HepG2 (cell line): ENCODE measurements around the gene C14orf93. TPM values are rescaled to one million over a fixed set of nuclear protein-coding genes. Genes with fewer than 3 reads are reported as not detected.

Source experiments
- ARHGAP35 ChIP-seq: sonication (generic); formaldehyde crosslinking; IDR thresholded peaks from 2 replicates; pipeline ENCODE4 v1.9.0; 2022; ENCODE audit warnings: mild to moderate bottlenecking, inconsistent platforms, moderate library complexity, missing genetic modification reagents, borderline replicate concordance
- ATF7-NPFF ChIP-seq: sonication (generic); formaldehyde crosslinking; IDR thresholded peaks from 2 replicates; pipeline ENCODE4 v1.8.1; 2023; ENCODE audit warnings: mild to moderate bottlenecking, low read depth, missing genetic modification reagents, moderate library complexity
- CHD2 ChIP-seq: IDR thresholded peaks from 2 replicates; pipeline ENCODE4 v1.6.1; 2011; ENCODE audit warnings: low read depth, low read length, improper control_type of control experiment
- CREB1 ChIP-seq, 2 experiments: fragments of 450-650 bp in 1 of 2; IDR thresholded peaks; 2 replicates each; pipeline ENCODE4 v1.6.1; 2016 to 2017; ENCODE audit warnings: control low read depth in 1 of 2, mild to moderate bottlenecking in 1 of 2, missing compliant biosample characterization in 1 of 2, missing genetic modification characterization in 1 of 2
- DNMT3B ChIP-seq: conservative IDR thresholded peaks from 2 replicates; pipeline ENCODE4 v1.6.1; 2016; ENCODE audit warnings: missing biosample characterization, control low read depth
- HNF4G ChIP-seq, 2 experiments: sonication (generic) in 1 of 2; formaldehyde crosslinking in 1 of 2; IDR thresholded peaks; 2 replicates each; pipeline versions ENCODE4 v1.4.0 to v1.6.1; 2011 to 2020; ENCODE audit warnings: borderline replicate concordance in 2 of 2, low read depth in 2 of 2, mild to moderate bottlenecking in 2 of 2, low read length in 1 of 2, missing genetic modification reagents in 1 of 2, moderate library complexity in 1 of 2
- JUNB ChIP-seq: sonication (generic); formaldehyde crosslinking; IDR thresholded peaks from 2 replicates; pipeline ENCODE4 v1.8.0; 2022; ENCODE audit warnings: missing genetic modification reagents, mild to moderate bottlenecking, borderline replicate concordance
- NPAS2 ChIP-seq: sonication (generic); formaldehyde crosslinking; IDR thresholded peaks from 2 replicates; pipeline ENCODE4 v1.8.0; 2022; ENCODE audit warnings: mild to moderate bottlenecking, missing genetic modification reagents, borderline replicate concordance
- NR3C1 ChIP-seq: sonication (generic); formaldehyde crosslinking; IDR thresholded peaks from 2 replicates; pipeline ENCODE4 v1.4.0; 2020; ENCODE audit warnings: missing genetic modification reagents
- REPIN1 ChIP-seq: sonication (generic); formaldehyde crosslinking; IDR thresholded peaks from 2 replicates; pipeline ENCODE4 v1.8.0; 2022; ENCODE audit warnings: missing genetic modification reagents, low read depth, mild to moderate bottlenecking, borderline replicate concordance
- SIX4 ChIP-seq: sonication (generic); formaldehyde crosslinking; IDR thresholded peaks from 2 replicates; pipeline ENCODE4 v1.4.0; 2020; ENCODE audit warnings: missing genetic modification reagents
- ZBTB38 ChIP-seq: sonication (generic); formaldehyde crosslinking; IDR thresholded peaks from 2 replicates; pipeline ENCODE4 v1.5.1; 2020; ENCODE audit warnings: mild to moderate bottlenecking, missing genetic modification reagents
- ZFP90 ChIP-seq: sonication (generic); formaldehyde crosslinking; IDR thresholded peaks from 2 replicates; pipeline ENCODE4 v1.8.0; 2022; ENCODE audit warnings: missing genetic modification reagents, mild to moderate bottlenecking, inconsistent platforms, borderline replicate concordance
- ZNF12 ChIP-seq: sonication (generic); formaldehyde crosslinking; IDR thresholded peaks from 2 replicates; pipeline ENCODE4 v1.5.0; 2020; ENCODE audit warnings: missing genetic modification reagents
- ZNF143 ChIP-seq: sonication (generic); formaldehyde crosslinking; IDR thresholded peaks from 2 replicates; pipeline ENCODE4 v1.4.0; 2020; ENCODE audit warnings: missing genetic modification reagents
- ZNF17 ChIP-seq: sonication (generic); formaldehyde crosslinking; IDR thresholded peaks from 2 replicates; pipeline ENCODE4 v1.5.0; 2020; ENCODE audit warnings: mild to moderate bottlenecking, missing genetic modification reagents
- ZNF225 ChIP-seq: sonication (generic); formaldehyde crosslinking; IDR thresholded peaks from 2 replicates; pipeline ENCODE4 v1.4.0; 2020; ENCODE audit warnings: mild to moderate bottlenecking, missing genetic modification reagents
- ZNF331 ChIP-seq: sonication (generic); formaldehyde crosslinking; IDR thresholded peaks from 2 replicates; pipeline ENCODE4 v1.4.0; 2020; ENCODE audit warnings: missing genetic modification reagents
- ZNF484 ChIP-seq: sonication (generic); formaldehyde crosslinking; IDR thresholded peaks from 2 replicates; pipeline ENCODE4 v1.5.1; 2020; ENCODE audit warnings: mild to moderate bottlenecking, low read depth, missing genetic modification reagents, borderline replicate concordance
- ZNF562 ChIP-seq: sonication (generic); formaldehyde crosslinking; IDR thresholded peaks from 2 replicates; pipeline ENCODE4 v1.8.0; 2022; ENCODE audit warnings: missing genetic modification reagents, borderline replicate concordance
- ZNF614 ChIP-seq: IDR thresholded peaks from 2 replicates; pipeline ENCODE4 v1.6.1; 2018; ENCODE audit warnings: missing biosample characterization, missing genetic modification reagents, inconsistent platforms, borderline replicate concordance
- ZNF883 ChIP-seq: sonication (generic); formaldehyde crosslinking; IDR thresholded peaks from 2 replicates; pipeline ENCODE4 v1.5.1; 2020; ENCODE audit warnings: mild to moderate bottlenecking, missing genetic modification reagents; ENCODE audit errors: not compliant biosample characterization
- polyA plus RNA-seq, 8 experiments: library from polyadenylated mRNA; depleted of rRNA in 3 of 8; stranded (reverse) in 7 of 8; unstranded in 1 of 8; fragments of >200 nt; fragmentation: Illumina TruSeq in 4 of 8; extraction: Trizol in 4 of 8; gene quantifications; 2 replicates each; pipeline versions ENCODE4 v1.2.1 to v1.2.3, GENCODE V29; 2011 to 2016; ENCODE audit warnings: low read depth in 4 of 8, missing spikeins in 1 of 8, mixed read lengths in 1 of 8; ENCODE audit not compliant: insufficient read depth in 1 of 8
- total RNA-seq, 5 experiments: library from RNA; depleted of rRNA; stranded (reverse); fragments of >200 nt; fragmentation: Illumina TruSeq; extraction: Trizol; gene quantifications; 2 replicates each; pipeline ENCODE4 v1.2.3, GENCODE V29; 2016; ENCODE audit warnings: low read depth in 1 of 5
- TF ChIP-seq, protein P1 (sequence below): sonication (generic); formaldehyde crosslinking; IDR thresholded peaks from 2 replicates; pipeline ENCODE4 v1.8.1; 2023; ENCODE audit warnings: mild to moderate bottlenecking, missing genetic modification reagents
- TF ChIP-seq, protein P2 (sequence below): sonication (generic); formaldehyde crosslinking; IDR thresholded peaks from 2 replicates; pipeline ENCODE4 v1.8.0; 2022; ENCODE audit warnings: missing genetic modification reagents, mild to moderate bottlenecking, inconsistent platforms, borderline replicate concordance

Gene C14orf93
- total and polyA plus RNA-seq, 2 of the 13 experiments (the other 11 are each of a cell fraction or from before 2014, with no cell fraction given) = 11.4 to 22.5 TPM

DNA sequence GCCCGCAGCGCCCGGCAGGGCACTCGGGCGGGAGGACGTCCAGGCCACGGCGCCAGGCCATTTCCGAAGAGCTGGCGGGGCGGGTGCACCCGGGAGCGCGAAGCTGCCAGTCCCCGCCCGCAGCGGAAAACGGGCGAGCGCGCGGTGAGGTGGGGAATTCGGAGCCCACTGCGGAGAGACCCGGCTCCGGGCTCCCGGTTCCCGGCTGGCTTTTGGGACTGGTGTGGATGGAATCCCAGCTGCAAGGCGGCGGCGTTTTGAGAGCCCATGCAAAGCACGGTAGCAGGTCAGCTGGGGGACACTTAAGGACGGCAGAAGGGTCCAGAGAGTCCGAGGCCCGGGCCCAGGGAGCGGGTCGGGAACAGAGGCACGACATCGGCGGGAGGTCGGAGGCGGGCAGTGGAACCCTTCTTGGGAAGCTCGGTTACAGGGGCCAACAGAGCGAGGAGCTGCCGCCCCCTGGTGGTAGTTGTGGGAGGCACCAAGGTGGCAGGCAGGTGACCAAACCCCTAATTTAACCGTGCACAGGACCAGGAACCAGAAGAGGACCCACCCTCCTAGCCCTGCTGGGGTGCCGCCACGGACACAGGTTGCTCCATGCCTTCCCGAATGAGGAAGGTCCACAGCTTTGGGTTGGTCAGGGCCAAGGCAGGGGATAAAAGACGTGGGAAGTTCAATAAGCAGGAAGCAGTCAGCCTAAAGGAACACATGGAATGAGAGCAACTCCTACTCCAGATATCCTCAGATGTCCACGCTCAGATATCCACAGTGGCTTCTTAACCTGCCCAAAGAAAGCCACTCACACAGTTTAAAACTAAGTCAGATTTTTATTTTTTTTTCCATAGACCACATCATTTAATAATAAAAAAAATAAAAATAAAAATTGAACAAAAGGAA, 48.1 kb upstream of the C14orf93 start (continued):
- TF ChIP-seq, protein P1, sequence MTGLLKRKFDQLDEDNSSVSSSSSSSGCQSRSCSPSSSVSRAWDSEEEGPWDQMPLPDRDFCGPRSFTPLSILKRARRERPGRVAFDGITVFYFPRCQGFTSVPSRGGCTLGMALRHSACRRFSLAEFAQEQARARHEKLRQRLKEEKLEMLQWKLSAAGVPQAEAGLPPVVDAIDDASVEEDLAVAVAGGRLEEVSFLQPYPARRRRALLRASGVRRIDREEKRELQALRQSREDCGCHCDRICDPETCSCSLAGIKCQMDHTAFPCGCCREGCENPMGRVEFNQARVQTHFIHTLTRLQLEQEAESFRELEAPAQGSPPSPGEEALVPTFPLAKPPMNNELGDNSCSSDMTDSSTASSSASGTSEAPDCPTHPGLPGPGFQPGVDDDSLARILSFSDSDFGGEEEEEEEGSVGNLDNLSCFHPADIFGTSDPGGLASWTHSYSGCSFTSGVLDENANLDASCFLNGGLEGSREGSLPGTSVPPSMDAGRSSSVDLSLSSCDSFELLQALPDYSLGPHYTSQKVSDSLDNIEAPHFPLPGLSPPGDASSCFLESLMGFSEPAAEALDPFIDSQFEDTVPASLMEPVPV = peak; percentile 81; the same call in 1 of the 2 replicates
- TF ChIP-seq CHD2 (no peak), CREB1 (IDR thresholded peaks at IDR 0.05) (no peak), CREB1 (CRISPR knock-in tag; IDR thresholded peaks at IDR 0.05) (no peak), DNMT3B (0 out of 2 replicates have a peak, but pooled peaks have one; percentile 85), ATF7-NPFF (CRISPR knock-in tag) (peak; percentile 72; the same call in 1 of the 2 replicates), NPAS2 (CRISPR knock-in tag) (no peak), ZFP90 (CRISPR knock-in tag) (peak; percentile 94), REPIN1 (CRISPR knock-in tag) (peak; percentile 93; the same call in 1 of the 2 replicates), ZNF883 (peak; percentile 75), NR3C1 (CRISPR knock-in tag) (no peak), ZNF562 (no peak; the same call in 1 of the 2 replicates), JUNB (CRISPR knock-in tag) (no peak), SIX4 (CRISPR knock-in tag) (peak; percentile 13; the same call in 1 of the 2 replicates), ZNF12 (CRISPR knock-in tag) (no peak), ZBTB38 (peak; percentile 88), ZNF484 (CRISPR knock-in tag) (no peak), ZNF17 (no peak), ARHGAP35 (CRISPR knock-in tag) (peak; percentile 87; the same call in 1 of the 2 replicates), ZNF614 (CRISPR knock-in tag) (0 out of 2 replicates have a peak, but pooled peaks have one; percentile 55), ZNF225 (CRISPR knock-in tag) (peak; percentile 97), ZNF331 (peak; percentile 75; the same call in 1 of the 2 replicates), ZNF143 (no peak; the same call in 1 of the 2 replicates), HNF4G (IDR thresholded peaks at IDR 0.05; ENCODE audit: borderline replicate concordance, low read depth, low read length) (no peak), HNF4G (CRISPR knock-in tag; IDR thresholded peaks at IDR 0.05; ENCODE audit: borderline replicate concordance, low read depth) (0 out of 2 replicates have a peak, but pooled peaks have one; percentile 56)
- TF ChIP-seq, protein P2, sequence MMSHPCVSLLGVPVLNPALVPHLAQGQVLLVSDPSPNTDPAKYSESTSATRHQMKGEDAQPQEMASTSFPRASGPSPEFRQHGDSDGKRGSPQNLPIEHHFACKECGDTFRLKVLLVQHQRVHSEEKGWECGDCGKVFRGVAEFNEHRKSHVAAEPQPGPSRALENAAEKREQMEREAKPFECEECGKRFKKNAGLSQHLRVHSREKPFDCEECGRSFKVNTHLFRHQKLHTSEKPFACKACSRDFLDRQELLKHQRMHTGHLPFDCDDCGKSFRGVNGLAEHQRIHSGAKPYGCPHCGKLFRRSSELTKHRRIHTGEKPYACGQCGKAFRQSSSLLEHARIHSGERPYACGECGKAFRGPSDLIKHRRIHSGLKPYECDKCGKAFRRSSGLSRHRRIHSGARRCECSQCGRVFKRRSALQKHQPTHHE = peak; percentile 97
